ENCODE results near the gene PPP6R2.

Gene PPP6R2

DNA sequence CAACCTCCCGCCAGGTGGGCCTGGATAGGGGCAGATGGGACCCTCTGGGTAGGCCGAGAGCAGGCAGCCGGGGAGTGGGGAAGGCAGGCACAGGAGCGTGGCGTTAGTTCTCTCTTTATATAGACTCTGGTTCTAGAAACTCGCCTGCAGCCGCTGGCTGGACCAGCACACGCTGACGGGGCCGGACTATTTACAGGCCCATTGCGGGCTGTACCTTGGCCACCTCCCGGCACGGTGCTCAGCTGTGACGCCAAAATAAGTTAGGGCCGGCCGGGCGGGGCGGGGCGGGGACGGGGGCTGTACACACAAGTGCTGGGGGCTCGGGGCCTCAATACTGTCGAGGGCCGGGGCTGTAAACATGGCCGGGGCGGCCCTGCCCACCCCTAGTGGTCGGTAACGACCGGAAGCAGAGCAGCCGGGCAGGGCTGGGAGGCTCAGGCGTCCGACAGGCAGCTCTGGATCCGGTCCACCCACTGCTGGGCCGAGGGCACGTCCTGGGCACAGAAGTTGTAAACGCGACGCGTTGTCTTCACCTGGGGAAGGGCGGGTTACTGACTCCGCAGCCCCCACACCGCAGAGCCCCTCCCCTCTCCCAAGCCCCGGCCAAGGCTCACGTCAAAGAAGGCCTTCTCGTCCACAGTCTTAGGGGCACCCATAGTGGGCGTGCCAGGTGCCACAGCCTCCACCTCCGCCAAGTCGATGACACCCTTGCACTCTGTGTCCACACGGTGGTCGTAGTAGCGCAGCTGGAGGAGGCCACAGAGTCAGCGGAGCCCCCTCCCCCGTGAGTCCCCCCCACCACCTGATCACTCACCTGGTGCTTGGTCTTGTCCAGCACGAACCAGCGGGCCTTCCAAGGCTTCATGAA, 103.8 kb downstream of the PPP6R2 start:
- no peak for DNase-seq

- DNase-seq: no peak
These were observed 104.7 kb downstream of the PPP6R2 start for GRCh38 chr22:50447576-50448551.

DNA sequence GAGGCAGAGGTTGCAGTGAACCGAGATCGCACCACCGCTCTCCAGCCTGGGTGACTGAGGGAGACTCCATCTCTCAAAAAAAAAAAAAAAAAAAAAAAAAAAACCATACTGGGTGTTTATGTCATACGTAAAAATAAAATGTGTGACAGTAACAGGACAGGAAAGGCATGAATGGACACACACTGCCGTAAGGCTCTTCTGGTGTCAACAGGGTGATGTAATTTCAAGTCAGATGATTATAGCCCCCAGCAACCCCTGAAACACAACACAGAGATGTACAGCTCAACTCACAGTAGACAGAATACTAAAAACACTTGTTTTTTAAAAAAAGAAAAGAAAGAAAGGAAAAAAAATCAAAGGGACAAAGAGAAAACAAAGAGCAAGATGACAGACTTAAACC, 109.5 kb downstream of the PPP6R2 start:
- DNase-seq: no peak

- DNase-seq: no peak
These were observed 111.5 kb downstream of the PPP6R2 start for GRCh38 chr22:50454556-50455075.

DNA sequence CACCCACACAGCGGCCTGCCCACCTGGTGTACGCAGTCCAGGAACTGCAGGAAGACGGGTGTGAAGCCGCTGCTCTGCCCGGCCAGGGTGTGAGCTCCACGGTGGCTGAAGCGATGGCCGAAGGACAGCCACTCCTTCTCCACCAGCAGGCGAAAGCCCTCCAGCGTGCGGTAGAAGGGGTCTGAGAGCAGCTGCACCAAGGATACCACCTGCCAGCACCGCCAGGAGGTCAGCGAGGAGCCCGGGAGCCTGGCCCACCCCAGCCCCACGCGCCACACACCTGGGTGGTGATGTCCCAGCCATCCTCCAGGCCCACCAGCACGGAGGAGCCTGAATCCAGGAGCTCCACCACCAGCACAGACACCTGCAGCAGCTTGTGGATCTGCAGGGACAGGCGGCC, 112.1 kb downstream of the PPP6R2 start:
- DNase-seq: no peak

- DNase-seq: no peak
These were observed 112.9 kb downstream of the PPP6R2 start for GRCh38 chr22:50456026-50456425.

- no peak for DNase-seq
These were observed 113.5 kb downstream of the PPP6R2 start for GRCh38 chr22:50456466-50457234.

- DNase-seq: no peak
These were observed 115.9 kb downstream of the PPP6R2 start for GRCh38 chr22:50459016-50459415.

DNA sequence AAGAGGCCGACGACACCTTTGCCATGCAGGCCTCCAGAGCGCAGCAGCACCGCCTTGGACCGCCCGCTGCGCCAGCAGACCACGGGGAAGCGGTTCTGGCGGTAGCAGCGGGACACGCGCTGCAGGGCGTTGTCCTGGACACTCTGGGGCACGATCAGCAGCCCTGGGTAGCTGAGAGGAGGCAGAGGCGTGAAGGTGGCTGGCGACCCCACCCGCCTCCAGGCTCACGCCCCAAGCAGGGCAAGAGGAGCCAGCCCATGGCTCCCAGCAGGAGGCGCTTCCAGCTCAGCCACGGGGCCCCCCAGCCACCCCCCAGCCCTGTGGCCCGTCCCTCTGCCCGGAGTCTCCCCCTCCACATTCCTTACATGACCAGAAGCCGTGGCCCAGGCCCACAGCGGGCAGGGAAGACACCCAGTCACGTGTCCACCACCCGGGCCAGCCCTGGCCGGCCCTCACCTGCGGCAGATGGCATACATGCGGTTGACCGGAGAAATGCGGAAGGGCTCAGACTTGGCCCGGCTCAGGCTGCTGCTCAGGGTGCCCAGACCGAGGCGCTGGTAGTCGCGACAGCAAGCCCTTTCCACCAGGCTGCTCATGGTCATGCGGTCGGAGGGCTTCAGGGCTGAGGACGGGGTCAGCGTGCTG, 116.5 kb downstream of the PPP6R2 start:
- no peak for DNase-seq

DNA sequence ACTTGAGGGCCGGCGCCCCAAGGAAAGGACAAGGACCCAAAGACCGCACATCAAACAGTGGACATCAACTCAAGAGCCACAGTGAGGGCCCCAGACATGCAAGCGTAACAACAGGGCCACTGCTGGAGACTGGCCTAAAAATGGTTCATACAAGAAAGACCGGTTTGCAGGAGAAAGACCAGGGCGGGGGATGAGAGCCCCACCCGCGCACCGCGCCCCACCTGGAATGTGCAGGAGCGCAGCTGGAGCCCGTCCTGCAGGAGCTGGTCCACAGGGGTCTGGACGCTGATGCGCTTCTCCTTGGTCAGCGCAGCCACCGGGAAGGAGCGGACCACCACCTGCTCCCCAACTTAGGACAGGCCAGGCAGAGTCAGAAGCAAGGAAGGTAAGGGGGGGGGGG, 117.8 kb downstream of the PPP6R2 start:
- DNase-seq: no peak

- no peak for DNase-seq
These were observed 118.4 kb downstream of the PPP6R2 start for GRCh38 chr22:50461536-50461935.

- DNase-seq: no peak
These were observed 118.9 kb downstream of the PPP6R2 start for GRCh38 chr22:50461979-50462540.

GRCh38 chr22:50463188-50463900, 120.2 kb downstream of the PPP6R2 start:
- no peak for DNase-seq

GRCh38 chr22:50464451-50464850, 121.3 kb downstream of the PPP6R2 start:
- no peak for DNase-seq

- DNase-seq: no peak
These were observed 122.2 kb downstream of the PPP6R2 start for GRCh38 chr22:50465066-50465930.

- DNase-seq: no peak
These were observed 124.2 kb downstream of the PPP6R2 start for GRCh38 chr22:50467341-50467740.

- DNase-seq: no peak
These were observed 124.8 kb downstream of the PPP6R2 start for GRCh38 chr22:50467773-50468440.

DNA sequence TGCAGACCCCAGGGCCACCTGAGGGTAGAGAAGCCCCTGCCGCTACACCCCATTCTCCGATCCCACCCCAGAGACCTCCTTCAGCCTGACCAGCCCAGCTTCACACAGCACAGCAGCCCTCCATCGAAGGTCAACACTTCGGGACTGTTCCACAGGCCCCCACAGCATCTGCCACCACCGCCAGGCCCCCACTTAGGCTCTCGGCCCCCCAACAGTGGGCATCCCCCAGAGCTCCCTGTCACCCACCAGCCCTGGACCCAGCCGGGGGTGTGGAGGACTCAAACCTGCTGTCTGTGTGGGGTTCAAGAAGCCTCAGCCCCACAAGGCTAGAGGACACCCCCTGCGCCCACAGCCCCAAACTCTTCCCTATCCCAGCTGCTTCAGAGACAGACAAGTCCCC, 125.5 kb downstream of the PPP6R2 start:
- no peak for DNase-seq
